Activated T-helper 1 cell treated with anti-CD3 and anti-CD28 coated beads, Interleukin-12 subunit alpha, Interleukin-12 subunit beta, Interleukin-2, Interleukin-4 antibody, amounts not matched to agents 30 ng/mL and 10 ng/mL and 1 ng/mL, durations not matched to agents 14 hours and 24 hours and 36 hours (primary cell): ENCODE results near the gene DYNC1I1. TPM values are rescaled to one million over a fixed set of nuclear protein-coding genes. Genes with fewer than 3 reads are reported as not detected.

Experiments
- DNase-seq: peaks from one replicate; pipeline ENCODE4 v3.0.0; 2021; ENCODE audit warnings: low spot score
- H3K27ac Mint-ChIP-seq: one replicate; pipeline ENCODE4 v1.8.0; 2021; ENCODE audit warnings: mild to moderate bottlenecking, mixed read lengths
- H3K27me3 Mint-ChIP-seq: one replicate; pipeline ENCODE4 v1.8.0; 2022; ENCODE audit warnings: mild to moderate bottlenecking, moderate library complexity, mixed read lengths; ENCODE audit not compliant: insufficient read depth
- H3K36me3 Mint-ChIP-seq: one replicate; pipeline ENCODE4 v1.8.0; 2021; ENCODE audit warnings: low read depth, mixed read lengths
- H3K4me1 Mint-ChIP-seq: one replicate; pipeline ENCODE4 v1.8.0; 2021; ENCODE audit warnings: low read depth, mixed read lengths
- H3K4me3 Mint-ChIP-seq: one replicate; pipeline ENCODE4 v1.8.0; 2021; ENCODE audit warnings: mild to moderate bottlenecking, moderate library complexity, mixed read lengths
- H3K9me3 Mint-ChIP-seq: one replicate; pipeline ENCODE4 v1.8.0; 2021; ENCODE audit warnings: mixed read lengths
- intact Hi-C: fragments of 100-400 bp; cut with micrococcal nuclease; formaldehyde crosslinking; loops from one replicate; pipeline ENCODE4 v1.15.1; 2024
- total RNA-seq: library from RNA; stranded (reverse); gene quantifications from 2 replicates; pipeline ENCODE4 v1.2.3, GENCODE V29; 2022

Gene DYNC1I1
- not detected in 2 replicates for total RNA-seq

GRCh38 chr7:95772298-95772770 lies at the start of gene DYNC1I1:
TSS of gene DYNC1I1 (plus strand) at chr7:95772554. CDS start at chr7:95804730, 32,176 bp downstream.
- H3K36me3 Mint-ChIP-seq: no peaks in the 10 kb centered on the region
- peak; percentile 1 for DNase-seq
- H3K27me3 Mint-ChIP-seq: peaks cover 22% of the 10 kb centered on the region
- no peak within 1 kb of the TSS for H3K27ac Mint-ChIP-seq
- H3K4me1 Mint-ChIP-seq: no peaks in the 10 kb centered on the region
- intact Hi-C loops: no loop called here
- peak within 1 kb of the TSS; percentile 72 for H3K4me3 Mint-ChIP-seq
- H3K9me3 Mint-ChIP-seq: no peaks in the 10 kb centered on the region

GRCh38 chr7:95723583-95724180 lies 48.7 kb upstream of the DYNC1I1 start:
- Mint-ChIP-seq H3K36me3 (no peaks in the 10 kb centered on the region), H3K4me3 (no peak overlapping the region), H3K27ac (no peak overlapping the region), H3K9me3 (no peaks in the 10 kb centered on the region), H3K27me3 (peaks cover 2% of the 10 kb centered on the region), H3K4me1 (no peaks in the 10 kb centered on the region)
- no peak for DNase-seq
- intact Hi-C loops: loop anchor here (1.0 kb wide), 1 partner anchor 148 kb away; no protein-coding TSS in a partner anchor

GRCh38 chr7:95725205-95725604 lies 47.1 kb upstream of the DYNC1I1 start:
- Mint-ChIP-seq H3K4me3 (no peak overlapping the region), H3K36me3 (no peaks in the 10 kb centered on the region), H3K9me3 (no peaks in the 10 kb centered on the region), H3K4me1 (no peaks in the 10 kb centered on the region), H3K27me3 (peaks cover 2% of the 10 kb centered on the region), H3K27ac (no peak overlapping the region)
- intact Hi-C loops: no loop called here
- DNase-seq: no peak

- peaks cover 5% of the 10 kb centered on the region for H3K27me3 Mint-ChIP-seq
- H3K36me3 Mint-ChIP-seq: no peaks in the 10 kb centered on the region
- no peaks in the 10 kb centered on the region for H3K4me1 Mint-ChIP-seq
- no peak overlapping the region for H3K27ac Mint-ChIP-seq
- intact Hi-C loops: no loop called here
- no peaks in the 10 kb centered on the region for H3K9me3 Mint-ChIP-seq
- no peak for DNase-seq
- H3K4me3 Mint-ChIP-seq: no peak overlapping the region
Observed at GRCh38 chr7:95730493-95731280, 41.7 kb upstream of the DYNC1I1 start.

GRCh38 chr7:95736635-95737034 lies 35.7 kb upstream of the DYNC1I1 start:
- H3K4me1 Mint-ChIP-seq: no peaks in the 10 kb centered on the region
- no peak overlapping the region for H3K27ac Mint-ChIP-seq
- DNase-seq: no peak
- intact Hi-C loops: no loop called here
- no peaks in the 10 kb centered on the region for H3K9me3 Mint-ChIP-seq
- peaks cover 3% of the 10 kb centered on the region for H3K27me3 Mint-ChIP-seq
- H3K36me3 Mint-ChIP-seq: no peaks in the 10 kb centered on the region
- no peak overlapping the region for H3K4me3 Mint-ChIP-seq

- Mint-ChIP-seq H3K4me1 (no peaks in the 10 kb centered on the region), H3K9me3 (no peaks in the 10 kb centered on the region), H3K27ac (no peak overlapping the region), H3K36me3 (no peaks in the 10 kb centered on the region), H3K27me3 (no peaks in the 10 kb centered on the region), H3K4me3 (no peak overlapping the region)
- intact Hi-C loops: no loop called here
- DNase-seq: no peak
Observed at GRCh38 chr7:95737828-95738505, 34.4 kb upstream of the DYNC1I1 start.

- no peaks in the 10 kb centered on the region for H3K9me3 Mint-ChIP-seq
- H3K4me3 Mint-ChIP-seq: no peak overlapping the region
- intact Hi-C loops: no loop called here
- no peaks in the 10 kb centered on the region for H3K36me3 Mint-ChIP-seq
- no peak overlapping the region for H3K27ac Mint-ChIP-seq
- no peaks in the 10 kb centered on the region for H3K27me3 Mint-ChIP-seq
- H3K4me1 Mint-ChIP-seq: no peaks in the 10 kb centered on the region
- DNase-seq: no peak
Observed at GRCh38 chr7:95749044-95749443, 23.3 kb upstream of the DYNC1I1 start.

- H3K36me3 Mint-ChIP-seq: no peaks in the 10 kb centered on the region
- no peak for DNase-seq
- no peaks in the 10 kb centered on the region for H3K27me3 Mint-ChIP-seq
- H3K4me1 Mint-ChIP-seq: no peaks in the 10 kb centered on the region
- intact Hi-C loops: no loop called here
- H3K4me3 Mint-ChIP-seq: no peak overlapping the region
- no peaks in the 10 kb centered on the region for H3K9me3 Mint-ChIP-seq
- H3K27ac Mint-ChIP-seq: no peak overlapping the region
Observed at GRCh38 chr7:95749515-95749914, 22.8 kb upstream of the DYNC1I1 start.

- DNase-seq: no peak
- Mint-ChIP-seq H3K4me1 (no peaks in the 10 kb centered on the region), H3K9me3 (no peaks in the 10 kb centered on the region), H3K27me3 (no peaks in the 10 kb centered on the region), H3K36me3 (no peaks in the 10 kb centered on the region), H3K27ac (no peak overlapping the region), H3K4me3 (no peak overlapping the region)
- intact Hi-C loops: no loop called here
Observed at GRCh38 chr7:95753440-95753839, 18.9 kb upstream of the DYNC1I1 start.

GRCh38 chr7:95755277-95755934 lies 16.9 kb upstream of the DYNC1I1 start:
- H3K27ac Mint-ChIP-seq: no peak overlapping the region
- H3K4me1 Mint-ChIP-seq: no peaks in the 10 kb centered on the region
- no peaks in the 10 kb centered on the region for H3K36me3 Mint-ChIP-seq
- DNase-seq: no peak
- no peak overlapping the region for H3K4me3 Mint-ChIP-seq
- no peaks in the 10 kb centered on the region for H3K9me3 Mint-ChIP-seq
- no peaks in the 10 kb centered on the region for H3K27me3 Mint-ChIP-seq
- intact Hi-C loops: no loop called here

GRCh38 chr7:95758187-95758586 lies 14.2 kb upstream of the DYNC1I1 start:
- DNase-seq: no peak
- intact Hi-C loops: no loop called here
- Mint-ChIP-seq H3K9me3 (no peaks in the 10 kb centered on the region), H3K27ac (no peak overlapping the region), H3K4me3 (no peak overlapping the region), H3K36me3 (no peaks in the 10 kb centered on the region), H3K27me3 (peaks cover 2% of the 10 kb centered on the region), H3K4me1 (no peaks in the 10 kb centered on the region)

- intact Hi-C loops: no loop called here
- no peaks in the 10 kb centered on the region for H3K9me3 Mint-ChIP-seq
- no peaks in the 10 kb centered on the region for H3K4me1 Mint-ChIP-seq
- no peaks in the 10 kb centered on the region for H3K36me3 Mint-ChIP-seq
- peaks cover 2% of the 10 kb centered on the region for H3K27me3 Mint-ChIP-seq
- H3K27ac Mint-ChIP-seq: no peak overlapping the region
- no peak overlapping the region for H3K4me3 Mint-ChIP-seq
- DNase-seq: no peak
Observed at GRCh38 chr7:95766086-95766485, 6.3 kb upstream of the DYNC1I1 start.

GRCh38 chr7:95766657-95767056 lies 5.7 kb upstream of the DYNC1I1 start:
- H3K9me3 Mint-ChIP-seq: no peaks in the 10 kb centered on the region
- no peaks in the 10 kb centered on the region for H3K36me3 Mint-ChIP-seq
- no peak overlapping the region for H3K27ac Mint-ChIP-seq
- DNase-seq: no peak
- peaks cover 8% of the 10 kb centered on the region for H3K27me3 Mint-ChIP-seq
- intact Hi-C loops: no loop called here
- H3K4me3 Mint-ChIP-seq: no peak overlapping the region
- H3K4me1 Mint-ChIP-seq: no peaks in the 10 kb centered on the region
